H1 (cell line): Measurements from ENCODE around the gene ARMC10. TPM values are rescaled to one million over a fixed set of nuclear protein-coding genes. Genes with fewer than 3 reads are reported as not detected.

Experiments
- CTCF ChIA-PET: fragments of 300-600 bp; sonication (Branson Sonifier 250); formaldehyde crosslinking; loops from one replicate; lab custom pipeline; 2021; ENCODE audit not compliant: partially characterized antibody; lab: Charles Lee
- POLR2A ChIA-PET: fragments of 300-600 bp; sonication (Branson Sonifier 250); formaldehyde crosslinking; loops from one replicate; lab custom pipeline; 2021; ENCODE audit warnings: inconsistent platforms; ENCODE audit not compliant: partially characterized antibody; lab: Charles Lee
- DNase-seq, 2 experiments: peaks; one replicate each; pipeline versions ENCODE4 v3.0.0 to v3.0.0-alpha.2; 2010 to 2022; ENCODE audit warnings: low spot score in 2 of 2, low read depth in 1 of 2, mixed read lengths in 1 of 2
- FAIRE-seq: peaks from 2 replicates; lab custom pipeline; 2011; peaks lifted over from hg19 to GRCh38; lab: Jason Lieb, UNC
- H2AFZ ChIP-seq: 2 replicates; pipeline ENCODE4 v1.8.1; 2012; ENCODE audit warnings: low read length, inconsistent platforms
- H2AK5ac ChIP-seq: 2 replicates; pipeline ENCODE4 v1.6.1; 2013; ENCODE audit warnings: low read depth, low read length
- H2BK120ac ChIP-seq: replicated peaks from 2 replicates; pipeline ENCODE3; 2013; ENCODE audit warnings: low read depth, low read length, inconsistent platforms
- H2BK12ac ChIP-seq: 2 replicates; pipeline ENCODE4 v1.6.1; 2013; ENCODE audit warnings: low read depth, low read length
- H2BK15ac ChIP-seq: 2 replicates; pipeline ENCODE4 v1.6.1; 2013; ENCODE audit warnings: low read length
- H2BK20ac ChIP-seq: 2 replicates; pipeline ENCODE4 v1.6.1; 2013; ENCODE audit warnings: low read length
- H2BK5ac ChIP-seq: 2 replicates; pipeline ENCODE4 v1.6.1; 2013; ENCODE audit warnings: low read depth, low read length
- H3K14ac ChIP-seq: 2 replicates; pipeline ENCODE4 v1.6.1; 2013; ENCODE audit warnings: inconsistent platforms; ENCODE audit not compliant: insufficient read length
- H3K18ac ChIP-seq: 2 replicates; pipeline ENCODE4 v1.6.1; 2013; ENCODE audit warnings: low read length; ENCODE audit errors: extremely low read depth
- H3K23ac ChIP-seq: 2 replicates; pipeline ENCODE4 v1.6.1; 2013; ENCODE audit warnings: inconsistent platforms; ENCODE audit not compliant: insufficient read length
- H3K23me2 ChIP-seq: 2 replicates; pipeline ENCODE4 v1.6.1; 2013; ENCODE audit warnings: low read depth, low read length
- H3K27ac ChIP-seq: 2 replicates; pipeline ENCODE4 v1.6.1; 2011; ENCODE audit warnings: low read depth, low read length, inconsistent platforms
- H3K27me3 ChIP-seq, 4 experiments: replicated peaks in 1 of 4; 1 replicate in 1 of 4; 2 replicates in 3 of 4; pipeline versions ENCODE4 v1.6.1 to v1.8.1; 2011 to 2013; ENCODE audit warnings: low read length in 3 of 4, mild to moderate bottlenecking in 3 of 4, inconsistent platforms in 2 of 4, mixed read lengths in 2 of 4, moderate library complexity in 1 of 4; ENCODE audit not compliant: control insufficient read depth in 3 of 4, insufficient read depth in 3 of 4; ENCODE audit errors: extremely low read depth in 1 of 4
- H3K36me3 ChIP-seq, 4 experiments: 2 replicates each; pipeline versions ENCODE4 v1.6.1 to v1.8.1; 2011 to 2013; ENCODE audit warnings: mild to moderate bottlenecking in 4 of 4, low read length in 3 of 4, moderate library complexity in 2 of 4, control low read depth in 1 of 4, inconsistent platforms in 1 of 4; ENCODE audit not compliant: insufficient read depth in 4 of 4, control insufficient read depth in 2 of 4
- H3K4ac ChIP-seq: replicated peaks from 2 replicates; pipeline ENCODE3; 2013; ENCODE audit warnings: low read length, low read depth, mixed read lengths, inconsistent platforms; ENCODE audit not compliant: insufficient read length
- H3K4me1 ChIP-seq, 4 experiments: replicated peaks in 1 of 4; 1 replicate in 1 of 4; 2 replicates in 3 of 4; pipeline versions ENCODE4 v1.6.1 to v1.8.1; 2011 to 2013; ENCODE audit warnings: low read length in 3 of 4, inconsistent platforms in 2 of 4, mixed read lengths in 1 of 4; ENCODE audit not compliant: insufficient read depth in 4 of 4, control insufficient read depth in 3 of 4
- H3K4me2 ChIP-seq, 2 experiments: 2 replicates each; pipeline versions ENCODE4 v1.6.1 to v1.8.1; 2011 to 2013; ENCODE audit warnings: low read depth in 2 of 2, low read length in 2 of 2, control low read depth in 1 of 2, inconsistent platforms in 1 of 2, mild to moderate bottlenecking in 1 of 2; ENCODE audit not compliant: insufficient read depth in 1 of 2
- H3K4me3 ChIP-seq, 4 experiments: fragments of 200-600, 300-600 bp in 1 of 4; sonication (generic), shearing (Covaris generic), sonication (Bioruptor Twin) in 1 of 4; 2 replicates each; pipeline versions ENCODE4 v1.5.1 to v1.8.1; 2011 to 2016; ENCODE audit warnings: low read length in 4 of 4, low read depth in 3 of 4, control low read depth in 2 of 4, inconsistent platforms in 2 of 4, mild to moderate bottlenecking in 2 of 4, mixed read lengths in 1 of 4, moderate library complexity in 1 of 4; ENCODE audit not compliant: insufficient read depth in 2 of 4; ENCODE audit errors: extremely low read depth in 1 of 4
- H3K56ac ChIP-seq: replicated peaks from 2 replicates; pipeline ENCODE3; 2013; ENCODE audit warnings: low read depth, mild to moderate bottlenecking, mixed read lengths, low read length, inconsistent platforms; ENCODE audit not compliant: insufficient read length
- H3K79me1 ChIP-seq: 2 replicates; pipeline ENCODE4 v1.6.1; 2013; ENCODE audit warnings: low read depth, low read length, control low read depth
- H3K79me2 ChIP-seq, 2 experiments: 2 replicates each; pipeline versions ENCODE4 v1.6.1 to v1.8.1; 2012 to 2013; ENCODE audit warnings: low read length in 2 of 2, mild to moderate bottlenecking in 2 of 2, inconsistent platforms in 1 of 2; ENCODE audit not compliant: insufficient read depth in 2 of 2, control insufficient read depth in 1 of 2
- H3K9ac ChIP-seq, 4 experiments: replicated peaks in 1 of 4; 1 replicate in 1 of 4; 2 replicates in 3 of 4; pipeline versions ENCODE4 v1.6.1 to v1.8.1; 2011 to 2013; ENCODE audit warnings: low read depth in 3 of 4, low read length in 3 of 4, control low read depth in 2 of 4, mild to moderate bottlenecking in 2 of 4, moderate library complexity in 2 of 4, inconsistent platforms in 1 of 4; ENCODE audit errors: extremely low read depth in 1 of 4
- H3K9me3 ChIP-seq, 2 experiments: 2 replicates each; pipeline versions ENCODE4 v1.6.1 to v1.8.1; 2012 to 2013; ENCODE audit warnings: mild to moderate bottlenecking in 2 of 2, moderate library complexity in 2 of 2, control low read depth in 1 of 2, inconsistent platforms in 1 of 2, low read depth in 1 of 2, low read length in 1 of 2, mixed read lengths in 1 of 2; ENCODE audit not compliant: insufficient read depth in 2 of 2
- H4K20me1 ChIP-seq, 2 experiments: replicated peaks in 1 of 2; 2 replicates each; pipeline versions ENCODE3 to v1.8.1; 2011 to 2013; ENCODE audit warnings: inconsistent platforms in 2 of 2, low read length in 2 of 2, mild to moderate bottlenecking in 1 of 2; ENCODE audit not compliant: insufficient read depth in 2 of 2, control insufficient read depth in 1 of 2
- H4K5ac ChIP-seq: 2 replicates; pipeline ENCODE4 v1.6.1; 2013; ENCODE audit warnings: low read length, low read depth, mixed read lengths, inconsistent platforms; ENCODE audit not compliant: insufficient read length
- H4K8ac ChIP-seq: 2 replicates; pipeline ENCODE4 v1.8.0; 2013; ENCODE audit warnings: mild to moderate bottlenecking, moderate library complexity, low read length, inconsistent platforms; ENCODE audit not compliant: insufficient read depth; ENCODE audit errors: extremely low read depth
- H4K91ac ChIP-seq: replicated peaks from 2 replicates; pipeline ENCODE3; 2013; ENCODE audit warnings: low read length, mixed read lengths, inconsistent platforms; ENCODE audit not compliant: insufficient read length
- CEBPB ChIP-seq: IDR thresholded peaks from 2 replicates; pipeline ENCODE4 v1.6.1; 2012; ENCODE audit warnings: low read depth, low read length
- CHD1 ChIP-seq: IDR thresholded peaks from 2 replicates; pipeline ENCODE4 v1.6.1; 2012; ENCODE audit warnings: low read depth, low read length, improper control_type of control experiment
- CTBP2 ChIP-seq: IDR thresholded peaks from 2 replicates; pipeline ENCODE4 v1.7.0; 2011; ENCODE audit warnings: borderline replicate concordance, mild to moderate bottlenecking, moderate library complexity, mixed read lengths, low read length; ENCODE audit not compliant: insufficient read depth, insufficient read length
- EZH2 ChIP-seq: fragments of 200-600 bp; sonication (generic); IDR thresholded peaks from 2 replicates; pipeline ENCODE4 v1.7.1; 2012; ENCODE audit warnings: low read depth, mild to moderate bottlenecking, moderate library complexity, low read length, inconsistent platforms; ENCODE audit not compliant: severe bottlenecking
- PHF8 ChIP-seq: fragments of 200-600 bp; sonication (generic); conservative IDR thresholded peaks from 2 replicates; pipeline ENCODE4 v1.7.1; 2012; ENCODE audit warnings: low read depth, mild to moderate bottlenecking, inconsistent platforms, low read length, moderate library complexity
- RXRA ChIP-seq: IDR thresholded peaks from 2 replicates; pipeline ENCODE4 v1.6.1; 2011; ENCODE audit warnings: low read depth, mild to moderate bottlenecking, low read length, moderate library complexity; ENCODE audit not compliant: insufficient read depth
- SUZ12 ChIP-seq: fragments of 200-600 bp; sonication (generic); IDR thresholded peaks from 2 replicates; pipeline ENCODE4 v1.6.1; 2012; ENCODE audit warnings: mild to moderate bottlenecking, inconsistent platforms, low read length, moderate library complexity, mixed read lengths
- TAF1 ChIP-seq: IDR thresholded peaks from 2 replicates; pipeline ENCODE4 v1.6.1; 2011; ENCODE audit warnings: mild to moderate bottlenecking, low read depth, low read length
- whole genome bisulfite sequencing, 2 experiments: shearing (Covaris generic) in 1 of 2; methylation state at CpG; one replicate each; pipeline versions ENCODE4 v1.1.6 to v1.1.7; 2013 to 2015; ENCODE audit warnings: low lambda C conversion rate in 2 of 2, mixed read lengths in 2 of 2, inconsistent platforms in 1 of 2, low coverage in 1 of 2, missing lambda C conversion rate in 1 of 2; ENCODE audit not compliant: insufficient replicate concordance in 2 of 2, insufficient coverage in 1 of 2, insufficient read length in 1 of 2; ENCODE audit errors: extremely low coverage in 1 of 2, missing lambda C conversion rate in 1 of 2; 5-methylcytosine and 5-hydroxymethylcytosine counted together
- polyA plus RNA-seq, 7 experiments: library from polyadenylated mRNA; depleted of rRNA in 3 of 7; stranded (reverse) in 5 of 7; unstranded in 2 of 7; fragments of >200 nt in 5 of 7; fragments of 200-250 nt in 2 of 7; gene quantifications; 1 replicate in 5 of 7; 2 replicates in 1 of 7; 4 replicates in 1 of 7; pipeline versions ENCODE4 v1.2.1 to v1.2.3, GENCODE V29; 2011 to 2013; ENCODE audit warnings: missing spikeins in 2 of 7, mixed read lengths in 2 of 7
- total RNA-seq: library from RNA; stranded (reverse); fragmentation: NEBNext Ultra II Directional; extraction: Animal tissue kit (Norgen Biotek cat#: 25700); gene quantifications from 2 replicates; pipeline ENCODE4 v1.2.1, GENCODE V29; 2021

ARMC10 gene
- total and polyA plus RNA-seq, 2 of the 8 experiments (the other 6 are each of a cell fraction or from before 2014, with no cell fraction given) = 16.4 to 44.3 TPM

- H3K27ac ChIP-seq = no peak overlapping the region
- H3K79me2 ChIP-seq = 0 out of 4 replicates have a peak, but pooled peaks cover 0 to 3% of the 10 kb centered on the region in 2 experiments
- H3K27me3 ChIP-seq = no peaks in the 10 kb centered on the region
- no peak overlapping the region for H2BK12ac ChIP-seq
- no peak overlapping the region for H4K8ac ChIP-seq
- no peak overlapping the region for H2BK5ac ChIP-seq
- no peak overlapping the region for H3K23ac ChIP-seq
- ChIA-PET CTCF (no interaction called here), POLR2A (no interaction called here)
- H3K4me1 ChIP-seq = peaks cover 0 to 4% (median under 1%) of the 10 kb centered on the region in 4 experiments; a peak in 2 of 7 replicates
- no peak overlapping the region for H3K9ac ChIP-seq
- H3K79me1 ChIP-seq = no peaks in the 10 kb centered on the region
- TF ChIP-seq RXRA (no peak), TAF1 (no peak), CHD1 (no peak), PHF8 (no peak), EZH2 (no peak), CTBP2 (no peak), SUZ12 (no peak), CEBPB (no peak)
- TF ChIP-seq, all 59 proteins: peak for 0
- Histone ChIP-seq H4K20me1 (peaks cover 0 to under 1% of the 10 kb centered on the region in 2 experiments), H3K4me2 (no peak overlapping the region), H4K91ac (no peak overlapping the region), H2BK120ac (no peak overlapping the region), H2AK5ac (no peak overlapping the region), H3K56ac (no peak overlapping the region), H2BK15ac (no peak overlapping the region), H2AFZ (no peak overlapping the region), H2BK20ac (no peak overlapping the region), H3K4ac (no peak overlapping the region), H3K23me2 (no peaks in the 10 kb centered on the region; the same call in 1 of the 2 replicates), H3K4me3 (no peak overlapping the region), H3K9me3 (no peaks in the 10 kb centered on the region), H3K18ac (no peak overlapping the region), H3K36me3 (peaks cover 0 to 3% (median 0%) of the 10 kb centered on the region in 4 experiments; a peak in 4 of 8 replicates), H4K5ac (no peak overlapping the region), H3K14ac (no peak overlapping the region)
- FAIRE-seq (no peak), DNase-seq (no peak)
- 73% methylated on average over 9 of the region's 9 CpGs; no CpG with 5 or more reads in 1 of the 2 experiments for WGBS, 2 experiments
Measured at GRCh38 chr7:103132995-103133688, 58.2 kb downstream of the ARMC10 start.
